HAP-1 (cell line): ENCODE results near the gene SLC2A6.

ENCODE experiments used
- DNase-seq, 2 experiments: peaks; one replicate each; pipeline ENCODE4 v3.0.0-alpha.2; 2016 to 2020; ENCODE audit warnings: low spot score in 2 of 2
- H3K27me3 ChIP-seq: fragments of 250-450 bp; sonication (Bioruptor Pico); 2 replicates; pipeline ENCODE4 v1.5.1; 2020; ENCODE audit warnings: low read depth, mild to moderate bottlenecking, moderate library complexity
- H3K36me3 ChIP-seq: fragments of 250-450 bp; sonication (Bioruptor Pico); replicated peaks from 2 replicates; pipeline ENCODE4 v1.5.1; 2020; ENCODE audit warnings: mild to moderate bottlenecking
- H3K4me1 ChIP-seq: fragments of 250-450 bp; sonication (Bioruptor Pico); 2 replicates; pipeline ENCODE4 v1.5.1; 2020; ENCODE audit warnings: mild to moderate bottlenecking
- H3K4me3 ChIP-seq: fragments of 250-450 bp; sonication (Bioruptor Pico); 2 replicates; pipeline ENCODE4 v1.5.1; 2020; ENCODE audit warnings: mild to moderate bottlenecking, moderate library complexity
- H3K9me3 ChIP-seq: fragments of 250-450 bp; sonication (Bioruptor Pico); 2 replicates; pipeline ENCODE4 v1.5.1; 2020; ENCODE audit warnings: mild to moderate bottlenecking, moderate library complexity
- in situ Hi-C: fragments of 300-500 bp; cut with MboI; formaldehyde crosslinking; loops from 3 replicates; pipeline ENCODE4 v1.14.3; 2020; ENCODE audit warnings: low sequenced_read_pairs, inconsistent platforms, mixed read lengths

SLC2A6 gene

GRCh38 chr9:133510926-133511505 is 32.1 kb upstream of the SLC2A6 start:
- no peak for DNase-seq
- Histone ChIP-seq H3K9me3 (no peaks in the 10 kb centered on the region), H3K4me3 (no peak overlapping the region), H3K27me3 (peaks cover 9% of the 10 kb centered on the region), H3K36me3 (no peaks in the 10 kb centered on the region), H3K4me1 (no peaks in the 10 kb centered on the region)
- in situ Hi-C loops = no loop called here

- Histone ChIP-seq H3K4me3 (no peak overlapping the region), H3K36me3 (no peaks in the 10 kb centered on the region), H3K27me3 (peaks cover 6% of the 10 kb centered on the region), H3K4me1 (no peaks in the 10 kb centered on the region), H3K9me3 (no peaks in the 10 kb centered on the region)
- DNase-seq = peak; percentile 7 to 39
- in situ Hi-C loops = no loop called here
These were observed 30.5 kb upstream of the SLC2A6 start for GRCh38 chr9:133509179-133510083.

- no peak for DNase-seq
- in situ Hi-C loops = no loop called here
- no peaks in the 10 kb centered on the region for H3K9me3 ChIP-seq
- H3K36me3 ChIP-seq = no peaks in the 10 kb centered on the region
- H3K4me1 ChIP-seq = no peaks in the 10 kb centered on the region
- H3K27me3 ChIP-seq = peaks cover 6% of the 10 kb centered on the region
- no peak overlapping the region for H3K4me3 ChIP-seq
These were observed 29.1 kb upstream of the SLC2A6 start for GRCh38 chr9:133508046-133508445.

- Histone ChIP-seq H3K9me3 (no peaks in the 10 kb centered on the region), H3K4me3 (no peak overlapping the region), H3K36me3 (no peaks in the 10 kb centered on the region), H3K4me1 (no peaks in the 10 kb centered on the region), H3K27me3 (peaks cover 6% of the 10 kb centered on the region)
- in situ Hi-C loops = no loop called here
- DNase-seq = no peak
These were observed 28.5 kb upstream of the SLC2A6 start for GRCh38 chr9:133507246-133507965.

- in situ Hi-C loops = no loop called here
- Histone ChIP-seq H3K4me1 (no peaks in the 10 kb centered on the region), H3K9me3 (peaks cover 2% of the 10 kb centered on the region; the same call in 1 of the 2 replicates), H3K4me3 (no peak overlapping the region), H3K27me3 (peaks cover 6% of the 10 kb centered on the region), H3K36me3 (no peaks in the 10 kb centered on the region)
- no peak for DNase-seq
These were observed 27.7 kb upstream of the SLC2A6 start for GRCh38 chr9:133506653-133507038.

GRCh38 chr9:133505901-133506652 is 27.2 kb upstream of the SLC2A6 start:
- no peaks in the 10 kb centered on the region for H3K4me1 ChIP-seq
- in situ Hi-C loops = no loop called here
- H3K9me3 ChIP-seq = peaks cover 5% of the 10 kb centered on the region; the same call in 1 of the 2 replicates
- no peak overlapping the region for H3K4me3 ChIP-seq
- DNase-seq = no peak
- H3K27me3 ChIP-seq = peaks cover 6% of the 10 kb centered on the region
- H3K36me3 ChIP-seq = no peaks in the 10 kb centered on the region

GRCh38 chr9:133505186-133505830 is 26.4 kb upstream of the SLC2A6 start:
- peaks cover 6% of the 10 kb centered on the region for H3K27me3 ChIP-seq
- H3K4me3 ChIP-seq = no peak overlapping the region
- peaks cover 5% of the 10 kb centered on the region; the same call in 1 of the 2 replicates for H3K9me3 ChIP-seq
- no peaks in the 10 kb centered on the region for H3K4me1 ChIP-seq
- in situ Hi-C loops = no loop called here
- no peaks in the 10 kb centered on the region for H3K36me3 ChIP-seq
- no peak for DNase-seq

- no peak for DNase-seq
- Histone ChIP-seq H3K4me3 (no peak overlapping the region), H3K4me1 (no peaks in the 10 kb centered on the region), H3K27me3 (no peaks in the 10 kb centered on the region), H3K36me3 (no peaks in the 10 kb centered on the region), H3K9me3 (peaks cover 5% of the 10 kb centered on the region; the same call in 1 of the 2 replicates)
- in situ Hi-C loops = no loop called here
These were observed 23.2 kb upstream of the SLC2A6 start for GRCh38 chr9:133502112-133502511.

- Histone ChIP-seq H3K4me1 (no peaks in the 10 kb centered on the region), H3K4me3 (no peak overlapping the region), H3K27me3 (0 out of 2 replicates have a peak, but pooled peaks cover 2% of the 10 kb centered on the region), H3K36me3 (no peaks in the 10 kb centered on the region), H3K9me3 (peaks cover 5% of the 10 kb centered on the region; the same call in 1 of the 2 replicates)
- in situ Hi-C loops = loop anchor here (25.0 kb wide), 1 partner anchor 463 kb away; the partner anchor contains the start of gene GTF3C5
- DNase-seq = no peak
These were observed 21.0 kb upstream of the SLC2A6 start for GRCh38 chr9:133499892-133500270.

- in situ Hi-C loops = loop anchor here (25.0 kb wide), 1 partner anchor 462 kb away; the partner anchor contains the start of gene GTF3C5
- no peak for DNase-seq
- Histone ChIP-seq H3K36me3 (no peaks in the 10 kb centered on the region), H3K4me3 (no peak overlapping the region), H3K9me3 (peaks cover 5% of the 10 kb centered on the region; the same call in 1 of the 2 replicates), H3K27me3 (0 out of 2 replicates have a peak, but pooled peaks cover 2% of the 10 kb centered on the region), H3K4me1 (no peaks in the 10 kb centered on the region)
These were observed 20.4 kb upstream of the SLC2A6 start for GRCh38 chr9:133499132-133499891.

GRCh38 chr9:133496861-133497842 is 18.3 kb upstream of the SLC2A6 start:
- in situ Hi-C loops = loop anchor here (25.0 kb wide), 1 partner anchor 460 kb away; the partner anchor contains the start of gene GTF3C5
- Histone ChIP-seq H3K4me1 (no peaks in the 10 kb centered on the region), H3K4me3 (no peak overlapping the region), H3K27me3 (0 out of 2 replicates have a peak, but pooled peaks cover 2% of the 10 kb centered on the region), H3K36me3 (no peaks in the 10 kb centered on the region), H3K9me3 (peaks cover 4% of the 10 kb centered on the region; the same call in 1 of the 2 replicates)
- no peak for DNase-seq
